Measurements from ENCODE around the gene NLK. TPM values are rescaled to one million over a fixed set of nuclear protein-coding genes. Genes with fewer than 3 reads are reported as not detected.

The NLK gene
- total RNA-seq, 1 donor from 2014 or later = 13.3 TPM

DNA sequence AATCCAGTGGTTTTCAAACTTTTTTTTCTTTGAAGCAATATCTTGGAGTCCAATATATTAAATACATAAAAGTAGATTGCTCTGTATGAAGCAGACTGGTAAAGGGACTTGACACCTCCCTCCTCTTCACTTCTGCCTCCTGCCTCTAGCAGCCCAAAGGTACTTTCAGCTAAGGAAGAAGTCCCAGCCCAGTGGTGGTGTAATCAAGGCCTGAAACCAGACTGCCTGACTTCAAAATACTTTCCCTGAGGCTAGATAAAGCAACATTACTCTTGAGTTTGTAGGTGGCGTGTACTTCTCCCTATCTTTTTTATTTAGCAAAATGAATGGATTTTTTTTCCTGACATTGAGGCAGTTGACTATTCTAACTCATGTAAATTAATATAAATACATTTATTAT is 154.2 kb downstream of the NLK start:
- intact Hi-C loops (cut with DNase I) = no loop called here
- Histone ChIP-seq H3K27me3 (no peaks in the 10 kb centered on the region), H3K36me3 (peaks cover 0 to 6% of the 10 kb centered on the region in 2 donors), H3K4me1 (no peaks in the 10 kb centered on the region), H3K9me3 (no peaks in the 10 kb centered on the region), H3K27ac (no peak overlapping the region), H3K4me3 (no peak overlapping the region)
- DNase-seq (ENCODE audit: extremely low spot score in 2 of 2) = no peak
- no peak for TF ChIP-seq POLR2AphosphoS5 (IDR thresholded peaks at IDR 0.05; ENCODE audit: insufficient read depth in 1 of 2, low read depth in 1 of 2)
- TF ChIP-seq, protein P1, sequence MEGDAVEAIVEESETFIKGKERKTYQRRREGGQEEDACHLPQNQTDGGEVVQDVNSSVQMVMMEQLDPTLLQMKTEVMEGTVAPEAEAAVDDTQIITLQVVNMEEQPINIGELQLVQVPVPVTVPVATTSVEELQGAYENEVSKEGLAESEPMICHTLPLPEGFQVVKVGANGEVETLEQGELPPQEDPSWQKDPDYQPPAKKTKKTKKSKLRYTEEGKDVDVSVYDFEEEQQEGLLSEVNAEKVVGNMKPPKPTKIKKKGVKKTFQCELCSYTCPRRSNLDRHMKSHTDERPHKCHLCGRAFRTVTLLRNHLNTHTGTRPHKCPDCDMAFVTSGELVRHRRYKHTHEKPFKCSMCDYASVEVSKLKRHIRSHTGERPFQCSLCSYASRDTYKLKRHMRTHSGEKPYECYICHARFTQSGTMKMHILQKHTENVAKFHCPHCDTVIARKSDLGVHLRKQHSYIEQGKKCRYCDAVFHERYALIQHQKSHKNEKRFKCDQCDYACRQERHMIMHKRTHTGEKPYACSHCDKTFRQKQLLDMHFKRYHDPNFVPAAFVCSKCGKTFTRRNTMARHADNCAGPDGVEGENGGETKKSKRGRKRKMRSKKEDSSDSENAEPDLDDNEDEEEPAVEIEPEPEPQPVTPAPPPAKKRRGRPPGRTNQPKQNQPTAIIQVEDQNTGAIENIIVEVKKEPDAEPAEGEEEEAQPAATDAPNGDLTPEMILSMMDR (IDR thresholded peaks at IDR 0.05) = no peak
- TF ChIP-seq POLR2A (IDR thresholded peaks at IDR 0.05) = no peak

DNA sequence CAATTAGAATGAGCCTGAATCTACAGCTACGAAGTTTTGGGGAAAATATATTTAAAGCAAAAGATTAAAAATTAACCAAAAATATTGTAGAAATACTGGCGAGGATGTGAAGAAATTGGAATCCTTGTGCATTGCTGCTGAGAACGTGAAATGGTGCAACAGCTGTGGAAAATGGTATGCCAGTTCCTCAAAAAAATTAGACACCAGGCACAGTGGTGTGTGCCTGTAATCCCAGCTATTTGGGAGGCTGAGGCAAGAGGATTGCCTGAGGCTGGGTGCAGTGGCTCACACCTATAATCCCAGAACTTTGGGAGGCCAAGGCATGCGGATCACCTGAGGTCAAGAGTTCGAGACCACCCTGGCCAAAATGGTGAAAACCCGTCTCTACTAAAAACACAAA is 156.6 kb downstream of the NLK start:
- DNase-seq (ENCODE audit: extremely low spot score in 2 of 2) = no peak
- no peak overlapping the region for H3K4me3 ChIP-seq
- H3K27ac ChIP-seq = no peak overlapping the region
- no peaks in the 10 kb centered on the region for H3K9me3 ChIP-seq
- H3K4me1 ChIP-seq = no peaks in the 10 kb centered on the region
- no peaks in the 10 kb centered on the region for H3K27me3 ChIP-seq
- TF ChIP-seq POLR2A (IDR thresholded peaks at IDR 0.05) (no peak), POLR2AphosphoS5 (IDR thresholded peaks at IDR 0.05; ENCODE audit: insufficient read depth in 1 of 2, low read depth in 1 of 2) (no peak)
- TF ChIP-seq, protein P1 (IDR thresholded peaks at IDR 0.05) = no peak
- no peaks in the 10 kb centered on the region for H3K36me3 ChIP-seq
- intact Hi-C loops (cut with DNase I) = no loop called here

DNA sequence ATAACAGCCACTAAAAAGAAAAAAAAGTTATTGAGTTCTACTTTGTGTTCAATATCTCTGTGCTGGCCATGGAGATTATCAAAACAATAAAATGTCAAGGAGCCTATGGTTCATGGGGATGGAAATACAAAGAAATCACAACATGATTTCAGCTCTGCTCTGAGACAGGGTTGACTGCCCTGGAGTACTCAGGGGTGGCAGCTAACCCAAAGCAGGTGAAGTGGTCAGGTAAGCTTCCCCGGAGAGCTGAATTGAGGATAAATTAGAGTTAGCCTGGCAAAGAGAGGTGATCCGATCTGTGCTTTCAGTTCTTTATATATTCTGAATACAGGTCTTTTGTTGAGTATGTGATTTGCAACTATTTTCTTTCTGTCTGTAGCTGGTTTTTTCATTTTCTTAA is 157.3 kb downstream of the NLK start:
- H3K4me1 ChIP-seq = no peaks in the 10 kb centered on the region
- no peak overlapping the region for H3K4me3 ChIP-seq
- TF ChIP-seq, protein P1 (IDR thresholded peaks at IDR 0.05) = no peak
- TF ChIP-seq POLR2AphosphoS5 (IDR thresholded peaks at IDR 0.05; ENCODE audit: insufficient read depth in 1 of 2, low read depth in 1 of 2) (no peak), POLR2A (IDR thresholded peaks at IDR 0.05) (no peak)
- H3K9me3 ChIP-seq = no peaks in the 10 kb centered on the region
- DNase-seq (ENCODE audit: extremely low spot score in 2 of 2) = no peak
- intact Hi-C loops (cut with DNase I) = no loop called here
- H3K27ac ChIP-seq = no peak overlapping the region
- no peaks in the 10 kb centered on the region for H3K27me3 ChIP-seq
- no peaks in the 10 kb centered on the region for H3K36me3 ChIP-seq

DNA sequence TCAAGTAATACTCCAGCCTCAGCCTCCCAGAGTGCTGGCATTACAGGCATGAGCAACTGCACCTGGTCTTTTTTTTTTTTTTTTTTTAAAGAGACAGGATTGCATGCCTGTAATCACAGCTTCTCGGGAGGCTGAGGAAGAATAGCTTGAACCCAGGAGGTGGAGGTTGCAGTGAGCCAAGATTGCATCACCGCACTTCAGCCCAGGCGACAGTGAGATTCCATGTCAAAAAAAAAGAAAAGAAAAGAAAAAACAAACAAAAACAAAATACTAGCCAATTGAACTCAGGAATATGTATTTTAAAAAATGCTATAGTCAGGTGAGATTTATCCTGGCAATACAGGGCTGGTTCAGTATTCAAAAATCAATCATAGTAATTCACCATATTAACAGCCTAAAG is 158.8 kb downstream of the NLK start:
- Histone ChIP-seq H3K27ac (no peak overlapping the region), H3K4me3 (no peak overlapping the region), H3K4me1 (no peaks in the 10 kb centered on the region), H3K9me3 (no peaks in the 10 kb centered on the region), H3K36me3 (no peaks in the 10 kb centered on the region), H3K27me3 (no peaks in the 10 kb centered on the region)
- TF ChIP-seq, protein P1 (IDR thresholded peaks at IDR 0.05) = no peak
- TF ChIP-seq POLR2A (IDR thresholded peaks at IDR 0.05) = no peak
- intact Hi-C loops (cut with DNase I) = no loop called here
- DNase-seq (ENCODE audit: extremely low spot score in 2 of 2) = no peak

DNA sequence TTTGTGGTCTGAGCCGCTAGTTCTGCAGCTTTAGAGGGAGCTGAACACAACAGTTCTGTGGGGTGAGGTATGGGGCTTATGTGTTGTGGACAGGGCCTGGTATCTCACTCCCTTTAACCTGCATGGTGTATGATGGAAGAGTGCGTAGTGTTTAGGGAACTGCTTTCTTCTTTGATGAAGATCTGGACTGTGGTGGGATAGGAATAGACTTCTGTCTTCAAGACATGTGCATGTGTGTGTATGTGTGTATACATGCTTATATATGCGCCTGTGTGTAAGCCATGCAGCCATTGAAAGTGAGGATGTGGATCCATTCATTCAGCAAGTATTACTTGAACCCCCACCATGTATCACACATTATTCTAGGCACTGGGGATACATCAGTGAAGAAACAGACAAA is 161.8 kb downstream of the NLK start:
- Histone ChIP-seq H3K4me1 (no peaks in the 10 kb centered on the region), H3K36me3 (no peaks in the 10 kb centered on the region), H3K4me3 (no peak overlapping the region), H3K9me3 (no peaks in the 10 kb centered on the region), H3K27me3 (no peaks in the 10 kb centered on the region), H3K27ac (no peak overlapping the region)
- no peak for DNase-seq (ENCODE audit: extremely low spot score in 2 of 2)
- intact Hi-C loops (cut with DNase I) = no loop called here
- no peak for TF ChIP-seq POLR2AphosphoS5 (IDR thresholded peaks at IDR 0.05; ENCODE audit: insufficient read depth in 1 of 2, low read depth in 1 of 2)
- TF ChIP-seq POLR2A (IDR thresholded peaks at IDR 0.05) = no peak
- TF ChIP-seq, protein P1 (IDR thresholded peaks at IDR 0.05) = no peak
